Subcutaneous adipose tissue (tissue), 4 donors: ENCODE measurements around the gene ANTXRL. TPM values are rescaled to one million over a fixed set of nuclear protein-coding genes. Genes with fewer than 3 reads are reported as not detected.

Experiments used
- CTCF ChIP-seq: fragments of 450-650 bp; IDR thresholded peaks from one replicate; pipeline ENCODE4 v1.5.1; 2016; ENCODE audit warnings: low read depth, mild to moderate bottlenecking, control low read depth, antibody characterized with exemption, moderate library complexity
- total RNA-seq, 4 donors: library from RNA; depleted of rRNA; stranded (reverse); fragments of >200 nt; gene quantifications; one replicate each; pipeline ENCODE4 v1.1.0, GENCODE V29; 2016

Gene ANTXRL
- total RNA-seq, 4 donors from 2014 or later = not detected

- TF ChIP-seq CTCF = no peak
These were observed 5.8 kb downstream of the ANTXRL start for GRCh38 chr10:46292573-46293023.

- TF ChIP-seq CTCF = no peak
These were observed 6.4 kb downstream of the ANTXRL start for GRCh38 chr10:46293228-46293627.

GRCh38 chr10:46293832-46294640, 7.2 kb downstream of the ANTXRL start:
- TF ChIP-seq CTCF = no peak

- no peak for TF ChIP-seq CTCF
These were observed 7.9 kb downstream of the ANTXRL start for GRCh38 chr10:46294641-46295220.

- TF ChIP-seq CTCF = no peak
These were observed 9.9 kb downstream of the ANTXRL start for GRCh38 chr10:46296641-46297141.

- TF ChIP-seq CTCF = no peak
These were observed 10.8 kb downstream of the ANTXRL start for GRCh38 chr10:46297406-46298204.
